Stimulated activated CD8-positive, alpha-beta memory T cell treated with anti-CD3 and anti-CD28 coated beads, Interleukin-7, amount 100 ng/mL, for 24 hours (primary cell): ENCODE data around the gene PRMT2.

Experiments
- DNase-seq: peaks from one replicate; pipeline ENCODE4 v3.0.0-alpha.2; 2020; ENCODE audit warnings: low read depth

PRMT2 gene

GRCh38 chr21:46635324-46636180 is at the start of gene PRMT2:
Gene PRMT2, plus strand, starts transcription at chr21:46635674. Its CDS starts 1,278 bp downstream, at chr21:46636952.
- peak; percentile 94 for DNase-seq

- DNase-seq, result no peak
These were observed 41.2 kb upstream of the PRMT2 start for GRCh38 chr21:46594276-46594675.

- no peak for DNase-seq
These were observed 39.3 kb upstream of the PRMT2 start for GRCh38 chr21:46596201-46596600.

- no peak for DNase-seq
These were observed 38.4 kb upstream of the PRMT2 start for GRCh38 chr21:46597031-46597430.

- DNase-seq, result no peak
These were observed 37.6 kb upstream of the PRMT2 start for GRCh38 chr21:46597896-46598343.

- DNase-seq, result no peak
These were observed 36.6 kb upstream of the PRMT2 start for GRCh38 chr21:46598581-46599572.

- no peak for DNase-seq
These were observed 35.2 kb upstream of the PRMT2 start for GRCh38 chr21:46600305-46600704.

GRCh38 chr21:46600978-46601377 is 34.5 kb upstream of the PRMT2 start:
- no peak for DNase-seq

GRCh38 chr21:46603228-46603627 is 32.2 kb upstream of the PRMT2 start:
- DNase-seq, result no peak

- DNase-seq, result no peak
These were observed 31.0 kb upstream of the PRMT2 start for GRCh38 chr21:46604329-46604974.

GRCh38 chr21:46604975-46605766 is 30.3 kb upstream of the PRMT2 start, which contains the start of gene S100B:
Gene S100B, minus strand, starts transcription at chr21:46605082. Its CDS starts 2,667 bp downstream, at chr21:46602415.
- no peak for DNase-seq

GRCh38 chr21:46605767-46606426 is 29.6 kb upstream of the PRMT2 start:
- no peak for DNase-seq

GRCh38 chr21:46606427-46606813 is 29.1 kb upstream of the PRMT2 start:
- no peak for DNase-seq

- no peak for DNase-seq
These were observed 27.8 kb upstream of the PRMT2 start for GRCh38 chr21:46607636-46608035.

GRCh38 chr21:46608672-46609111 is 26.8 kb upstream of the PRMT2 start:
- no peak for DNase-seq

- no peak for DNase-seq
These were observed 25.3 kb upstream of the PRMT2 start for GRCh38 chr21:46610018-46610701.

GRCh38 chr21:46613391-46613790 is 22.1 kb upstream of the PRMT2 start:
- no peak for DNase-seq

- DNase-seq, result no peak
These were observed 19.4 kb upstream of the PRMT2 start for GRCh38 chr21:46616050-46616449.

GRCh38 chr21:46616656-46617055 is 18.8 kb upstream of the PRMT2 start:
- DNase-seq, result no peak
